ENCODE data around the gene ABCA4.

DNA sequence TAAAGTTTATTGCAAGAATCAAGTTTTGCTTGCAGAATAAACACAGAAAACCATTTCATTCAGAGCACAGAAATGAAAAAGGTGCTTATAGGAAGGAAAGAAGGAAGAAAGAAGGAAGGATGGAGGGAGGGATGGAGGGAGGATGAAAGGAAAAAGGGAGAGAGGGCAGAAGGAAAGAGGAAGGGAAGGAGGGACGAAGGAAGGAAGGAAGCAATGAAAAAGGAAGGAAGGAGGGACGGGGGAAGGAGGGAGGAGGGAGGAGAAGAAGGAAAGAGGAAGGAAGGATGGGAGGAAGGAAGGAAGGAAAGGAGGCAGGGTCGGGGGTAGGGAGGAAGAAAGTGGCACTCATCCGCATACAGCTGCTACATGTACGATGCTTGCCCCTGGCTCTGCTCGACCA lies 106.9 kb downstream of the ABCA4 start:
- TF ChIP-seq POLR2AphosphoS5 (IDR thresholded peaks at IDR 0.05): no peak
- TF ChIP-seq, protein P1, sequence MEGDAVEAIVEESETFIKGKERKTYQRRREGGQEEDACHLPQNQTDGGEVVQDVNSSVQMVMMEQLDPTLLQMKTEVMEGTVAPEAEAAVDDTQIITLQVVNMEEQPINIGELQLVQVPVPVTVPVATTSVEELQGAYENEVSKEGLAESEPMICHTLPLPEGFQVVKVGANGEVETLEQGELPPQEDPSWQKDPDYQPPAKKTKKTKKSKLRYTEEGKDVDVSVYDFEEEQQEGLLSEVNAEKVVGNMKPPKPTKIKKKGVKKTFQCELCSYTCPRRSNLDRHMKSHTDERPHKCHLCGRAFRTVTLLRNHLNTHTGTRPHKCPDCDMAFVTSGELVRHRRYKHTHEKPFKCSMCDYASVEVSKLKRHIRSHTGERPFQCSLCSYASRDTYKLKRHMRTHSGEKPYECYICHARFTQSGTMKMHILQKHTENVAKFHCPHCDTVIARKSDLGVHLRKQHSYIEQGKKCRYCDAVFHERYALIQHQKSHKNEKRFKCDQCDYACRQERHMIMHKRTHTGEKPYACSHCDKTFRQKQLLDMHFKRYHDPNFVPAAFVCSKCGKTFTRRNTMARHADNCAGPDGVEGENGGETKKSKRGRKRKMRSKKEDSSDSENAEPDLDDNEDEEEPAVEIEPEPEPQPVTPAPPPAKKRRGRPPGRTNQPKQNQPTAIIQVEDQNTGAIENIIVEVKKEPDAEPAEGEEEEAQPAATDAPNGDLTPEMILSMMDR (IDR thresholded peaks at IDR 0.05): no peak
